ENCODE measurements around the gene CDC42BPA. TPM values are rescaled to one million over a fixed set of nuclear protein-coding genes. Genes with fewer than 3 reads are reported as not detected.

The CDC42BPA gene
- total RNA-seq, 1 experiment from 2014 or later, result 48.6 TPM

GRCh38 chr1:227066999-227067398, 251.3 kb downstream of the CDC42BPA start:
- Mint-ChIP-seq H3K27ac (ENCODE audit: unreplicated experiment) (no peak overlapping the region), H3K27me3 (ENCODE audit: unreplicated experiment) (no peaks in the 10 kb centered on the region), H3K9me3 (ENCODE audit: low read depth, unreplicated experiment) (no peaks in the 10 kb centered on the region), H3K4me1 (ENCODE audit: low read depth, unreplicated experiment) (no peaks in the 10 kb centered on the region), H3K36me3 (ENCODE audit: insufficient read depth, unreplicated experiment) (peaks cover 6% of the 10 kb centered on the region), H3K4me3 (ENCODE audit: low read depth, unreplicated experiment) (no peak overlapping the region)
- no peak for DNase-seq
- no peak for TF ChIP-seq CTCF (IDR thresholded peaks at IDR 0.05; ENCODE audit: unreplicated experiment)
- CTCF ChIA-PET, result no interaction called here
- intact Hi-C loops (cut with micrococcal nuclease; ENCODE audit: unreplicated experiment), result no loop called here
- no TSS peak for BruUV-seq (replicated peaks)

- Mint-ChIP-seq H3K4me1 (ENCODE audit: low read depth, unreplicated experiment) (no peaks in the 10 kb centered on the region), H3K27me3 (ENCODE audit: unreplicated experiment) (no peaks in the 10 kb centered on the region), H3K27ac (ENCODE audit: unreplicated experiment) (no peak overlapping the region), H3K4me3 (ENCODE audit: low read depth, unreplicated experiment) (no peak overlapping the region), H3K36me3 (ENCODE audit: insufficient read depth, unreplicated experiment) (peaks cover 12% of the 10 kb centered on the region), H3K9me3 (ENCODE audit: low read depth, unreplicated experiment) (no peaks in the 10 kb centered on the region)
- intact Hi-C loops (cut with micrococcal nuclease; ENCODE audit: unreplicated experiment), result no loop called here
- no peak for TF ChIP-seq CTCF (IDR thresholded peaks at IDR 0.05; ENCODE audit: unreplicated experiment)
- no peak for DNase-seq
- BruUV-seq (replicated peaks), result no TSS peak
- CTCF ChIA-PET, result interaction anchor here (0.5 to 0.6 kb wide), 2 partner anchors 40 to 1100 kb away, joined by 3 to 6 read pairs; partner anchors contain the start of gene IBA57
Measured at GRCh38 chr1:227065311-227065710, 253.0 kb downstream of the CDC42BPA start.

- H3K4me3 Mint-ChIP-seq (ENCODE audit: low read depth, unreplicated experiment), result no peak overlapping the region
- no peak overlapping the region for H3K27ac Mint-ChIP-seq (ENCODE audit: unreplicated experiment)
- TF ChIP-seq CTCF (IDR thresholded peaks at IDR 0.05; ENCODE audit: unreplicated experiment), result no peak
- no peaks in the 10 kb centered on the region for H3K4me1 Mint-ChIP-seq (ENCODE audit: low read depth, unreplicated experiment)
- H3K27me3 Mint-ChIP-seq (ENCODE audit: unreplicated experiment), result no peaks in the 10 kb centered on the region
- intact Hi-C loops (cut with micrococcal nuclease; ENCODE audit: unreplicated experiment), result no loop called here
- no peaks in the 10 kb centered on the region for H3K9me3 Mint-ChIP-seq (ENCODE audit: low read depth, unreplicated experiment)
- CTCF ChIA-PET, result interaction anchor here (0.7 kb wide), 1 partner anchor 347 kb away, joined by 3 read pairs; no protein-coding TSS in a partner anchor
- BruUV-seq (replicated peaks), result no TSS peak
- H3K36me3 Mint-ChIP-seq (ENCODE audit: insufficient read depth, unreplicated experiment), result peaks cover 12% of the 10 kb centered on the region
- no peak for DNase-seq
Measured at GRCh38 chr1:227062306-227062705, 256.0 kb downstream of the CDC42BPA start.

- DNase-seq, result no peak
- H3K9me3 Mint-ChIP-seq (ENCODE audit: low read depth, unreplicated experiment), result no peaks in the 10 kb centered on the region
- intact Hi-C loops (cut with micrococcal nuclease; ENCODE audit: unreplicated experiment), result no loop called here
- H3K4me1 Mint-ChIP-seq (ENCODE audit: low read depth, unreplicated experiment), result no peaks in the 10 kb centered on the region
- H3K27ac Mint-ChIP-seq (ENCODE audit: unreplicated experiment), result no peak overlapping the region
- no peaks in the 10 kb centered on the region for H3K27me3 Mint-ChIP-seq (ENCODE audit: unreplicated experiment)
- CTCF ChIA-PET, result interaction anchor here (0.7 kb wide), 1 partner anchor 513 kb away, joined by 3 read pairs; no protein-coding TSS in a partner anchor
- no TSS peak for BruUV-seq (replicated peaks)
- H3K36me3 Mint-ChIP-seq (ENCODE audit: insufficient read depth, unreplicated experiment), result peaks cover 5% of the 10 kb centered on the region
- no peak overlapping the region for H3K4me3 Mint-ChIP-seq (ENCODE audit: low read depth, unreplicated experiment)
- no peak for TF ChIP-seq CTCF (IDR thresholded peaks at IDR 0.05; ENCODE audit: unreplicated experiment)
Measured at GRCh38 chr1:227059076-227059475, 259.2 kb downstream of the CDC42BPA start.

All from Calu3 (cell line).